ENCODE data around the gene HOXA3. TPM values are rescaled to one million over a fixed set of nuclear protein-coding genes. Genes with fewer than 3 reads are reported as not detected.
A peak's percentile ranks its signal among the peaks of the same experiment; 100 is the strongest.

Gene HOXA3
- total RNA-seq, 4 donors from 2014 or later, result 5.5 to 19.9 (median 6.2) TPM

DNA sequence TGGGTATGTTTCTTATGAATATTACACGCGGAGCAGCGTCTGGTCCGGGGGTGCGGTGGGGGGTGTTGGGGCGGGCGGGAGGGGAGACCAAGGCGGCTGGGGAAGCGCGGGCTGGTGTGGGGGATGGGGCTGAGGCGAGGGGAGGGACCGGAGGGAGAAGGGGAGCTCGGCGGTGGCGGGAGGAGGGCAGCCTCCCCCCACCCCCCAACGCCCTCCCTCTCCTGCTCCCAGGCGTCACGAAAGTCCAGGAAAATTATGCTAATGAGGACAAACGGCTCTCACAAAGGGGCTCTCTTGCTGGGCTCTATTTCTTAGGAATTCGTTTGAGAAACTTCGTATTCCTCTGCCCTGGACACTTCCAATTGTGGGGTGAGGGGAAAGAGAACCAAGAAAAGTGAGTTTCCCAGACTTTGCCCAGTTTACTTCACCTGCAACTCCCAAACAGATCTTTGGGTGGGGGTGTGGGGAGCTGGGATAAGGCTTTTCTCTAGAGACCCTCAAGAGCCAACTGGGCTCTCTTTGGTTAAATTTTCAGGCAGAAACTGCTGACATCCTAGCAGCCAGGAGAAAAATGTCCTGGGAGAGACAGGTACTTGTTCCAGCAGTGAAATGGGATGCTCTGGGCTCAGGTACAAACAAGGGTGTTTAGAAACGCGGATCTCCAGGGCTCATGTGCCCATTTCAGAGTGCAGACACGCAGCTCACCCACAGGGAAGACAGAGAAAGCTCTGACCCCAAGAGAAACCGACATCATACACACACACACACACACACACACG lies 38.2 kb downstream of the HOXA3 start:
- peak in 1 of 2 donors; percentile 54 for DNase-seq (ENCODE audit: low spot score in 2 of 2)
- Histone ChIP-seq H3K4me1 (peaks cover 45% of the 10 kb centered on the region), H3K4me3 (peak overlapping the region; percentile 58), H3K27me3 (no peaks in the 10 kb centered on the region), H3K36me3 (peaks cover 8% of the 10 kb centered on the region), H3K9me3 (no peaks in the 10 kb centered on the region), H3K27ac (peak overlapping the region; percentile 86)
- 31% methylated on average over 21 of the region's 26 CpGs for WGBS
- TF ChIP-seq, protein P1, sequence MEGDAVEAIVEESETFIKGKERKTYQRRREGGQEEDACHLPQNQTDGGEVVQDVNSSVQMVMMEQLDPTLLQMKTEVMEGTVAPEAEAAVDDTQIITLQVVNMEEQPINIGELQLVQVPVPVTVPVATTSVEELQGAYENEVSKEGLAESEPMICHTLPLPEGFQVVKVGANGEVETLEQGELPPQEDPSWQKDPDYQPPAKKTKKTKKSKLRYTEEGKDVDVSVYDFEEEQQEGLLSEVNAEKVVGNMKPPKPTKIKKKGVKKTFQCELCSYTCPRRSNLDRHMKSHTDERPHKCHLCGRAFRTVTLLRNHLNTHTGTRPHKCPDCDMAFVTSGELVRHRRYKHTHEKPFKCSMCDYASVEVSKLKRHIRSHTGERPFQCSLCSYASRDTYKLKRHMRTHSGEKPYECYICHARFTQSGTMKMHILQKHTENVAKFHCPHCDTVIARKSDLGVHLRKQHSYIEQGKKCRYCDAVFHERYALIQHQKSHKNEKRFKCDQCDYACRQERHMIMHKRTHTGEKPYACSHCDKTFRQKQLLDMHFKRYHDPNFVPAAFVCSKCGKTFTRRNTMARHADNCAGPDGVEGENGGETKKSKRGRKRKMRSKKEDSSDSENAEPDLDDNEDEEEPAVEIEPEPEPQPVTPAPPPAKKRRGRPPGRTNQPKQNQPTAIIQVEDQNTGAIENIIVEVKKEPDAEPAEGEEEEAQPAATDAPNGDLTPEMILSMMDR (IDR thresholded peaks at IDR 0.05), result no peak
- TF ChIP-seq EP300 (IDR thresholded peaks at IDR 0.05) (no peak), POLR2AphosphoS5 (IDR thresholded peaks at IDR 0.05) (no peak), POLR2A (IDR thresholded peaks at IDR 0.05) (no peak)

DNA sequence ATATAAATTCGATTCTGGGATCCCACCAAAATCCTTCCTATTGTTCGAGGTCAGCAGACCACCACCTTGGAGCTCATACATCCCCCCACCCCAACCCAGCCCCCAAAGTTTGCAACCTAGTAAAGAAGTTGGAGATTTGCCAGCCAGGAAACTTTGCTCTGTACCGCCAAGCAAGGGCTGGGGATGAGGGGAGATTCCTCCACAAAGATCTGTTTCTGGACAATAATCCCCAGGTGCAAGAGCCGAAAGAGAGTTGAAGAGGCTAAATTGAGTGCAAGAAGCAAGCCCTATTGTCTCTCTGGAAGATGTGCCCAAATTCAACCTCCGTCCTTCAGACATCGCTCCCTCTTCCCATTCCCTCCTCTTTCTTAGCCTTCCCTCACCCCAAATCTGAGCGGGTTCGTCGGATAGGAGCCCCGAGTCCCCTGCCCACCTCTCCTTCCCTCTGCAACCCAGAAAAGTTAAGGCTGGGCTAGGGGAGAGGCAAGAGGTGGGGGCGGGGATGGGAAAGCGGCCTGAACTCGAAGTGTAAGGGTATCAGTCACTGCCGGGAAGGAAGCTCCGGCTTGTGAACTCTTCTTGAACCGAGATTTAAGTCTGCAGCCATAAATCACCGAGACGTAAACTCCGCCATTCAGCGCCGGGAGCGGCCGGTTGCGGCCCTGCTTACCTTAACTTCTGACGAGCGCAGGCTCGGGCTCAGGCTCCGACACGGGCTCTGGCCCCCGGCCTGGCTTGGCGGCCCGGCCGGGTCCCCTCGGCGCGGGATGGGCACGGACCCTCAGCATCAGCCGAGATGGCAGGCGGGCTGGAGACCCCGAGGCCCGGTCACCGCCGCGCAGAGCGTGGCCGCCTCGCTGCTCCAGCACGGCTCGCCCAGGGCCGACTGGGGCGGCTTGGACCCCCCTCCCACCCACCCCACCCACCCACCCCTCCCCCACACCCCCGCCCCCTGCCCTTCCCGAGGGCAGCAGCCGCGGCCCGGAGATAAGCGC lies 39.1 kb downstream of the HOXA3 start:
- TF ChIP-seq, protein P1 (IDR thresholded peaks at IDR 0.05), result no peak
- TF ChIP-seq EP300 (IDR thresholded peaks at IDR 0.05), result no peak
- no peak for TF ChIP-seq POLR2AphosphoS5 (IDR thresholded peaks at IDR 0.05)
- TF ChIP-seq POLR2A (IDR thresholded peaks at IDR 0.05), result no peak
- peak in 1 of 2 donors; percentile 60 for DNase-seq (ENCODE audit: low spot score in 2 of 2)

DNA sequence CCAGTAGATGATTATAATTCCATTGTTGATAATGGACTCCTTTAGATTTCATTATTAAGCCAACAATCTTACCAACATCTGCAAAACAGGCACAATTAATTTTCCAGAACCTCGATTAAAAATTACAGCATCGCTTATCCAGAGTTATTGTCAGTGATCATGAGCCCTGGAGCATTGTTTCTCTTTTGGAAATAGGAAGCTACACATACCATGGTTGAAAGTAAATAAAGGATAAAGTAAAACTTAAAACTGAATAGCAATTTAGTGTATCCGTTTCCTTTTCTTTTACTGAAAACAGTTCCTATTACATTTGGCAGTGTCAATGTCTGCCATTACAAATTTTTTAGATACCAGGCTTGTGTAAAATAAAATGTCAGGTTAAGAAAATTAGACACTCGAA lies 40.0 kb downstream of the HOXA3 start:
- TF ChIP-seq, protein P1 (IDR thresholded peaks at IDR 0.05), result no peak
- no peak for TF ChIP-seq POLR2A (IDR thresholded peaks at IDR 0.05)
- no peak for TF ChIP-seq EP300 (IDR thresholded peaks at IDR 0.05)
- TF ChIP-seq POLR2AphosphoS5 (IDR thresholded peaks at IDR 0.05), result no peak
- Histone ChIP-seq H3K27ac (no peak overlapping the region), H3K4me3 (no peak overlapping the region), H3K36me3 (peaks cover 12% of the 10 kb centered on the region), H3K27me3 (no peaks in the 10 kb centered on the region), H3K9me3 (no peaks in the 10 kb centered on the region), H3K4me1 (peaks cover 45% of the 10 kb centered on the region)
- no peak for DNase-seq (ENCODE audit: low spot score in 2 of 2)
- WGBS, result 47% methylated on average over 4 of the region's 4 CpGs

More for the DNA sequence above, 39.1 kb downstream of the HOXA3 start:
- peaks cover 45% of the 10 kb centered on the region for H3K4me1 ChIP-seq
- no peaks in the 10 kb centered on the region for H3K27me3 ChIP-seq
- H3K9me3 ChIP-seq, result no peaks in the 10 kb centered on the region
- peak overlapping the region; percentile 86 for H3K27ac ChIP-seq
- H3K4me3 ChIP-seq, result peak overlapping the region; percentile 58
- peaks cover 8% of the 10 kb centered on the region for H3K36me3 ChIP-seq
- 38% methylated on average over 24 of the region's 57 CpGs for WGBS

DNA sequence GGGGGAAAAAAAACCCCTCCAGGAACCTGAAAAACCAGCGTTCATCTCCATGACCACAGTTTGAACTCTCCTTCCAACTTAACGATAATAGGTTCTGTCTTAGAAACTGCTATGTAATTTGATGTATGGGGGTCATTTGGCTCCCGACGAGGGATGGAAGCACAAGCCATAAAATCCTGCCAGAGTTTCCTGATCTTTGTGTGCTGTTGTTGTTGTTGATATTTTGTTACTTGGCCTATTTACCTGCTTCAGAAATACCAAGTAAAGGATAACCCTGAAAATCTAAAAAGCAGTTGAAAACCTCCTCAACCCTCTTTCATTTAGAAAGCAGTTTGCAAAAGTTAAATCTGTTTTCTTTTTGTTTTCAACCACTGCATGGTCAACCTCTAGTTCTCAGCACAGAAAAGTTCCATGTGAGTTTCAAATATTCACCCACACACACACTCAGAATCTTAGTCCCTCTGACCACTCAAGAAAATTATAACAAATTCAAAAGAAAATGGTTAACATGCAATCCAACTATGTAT lies 40.6 kb downstream of the HOXA3 start:
- no peak overlapping the region for H3K4me3 ChIP-seq
- WGBS, result 50% methylated on average over 4 of the region's 4 CpGs
- no peak for DNase-seq (ENCODE audit: low spot score in 2 of 2)
- peak overlapping the region; percentile 73 for H3K27ac ChIP-seq
- H3K4me1 ChIP-seq, result peaks cover 45% of the 10 kb centered on the region
- peaks cover 12% of the 10 kb centered on the region for H3K36me3 ChIP-seq
- no peaks in the 10 kb centered on the region for H3K27me3 ChIP-seq
- TF ChIP-seq POLR2AphosphoS5 (IDR thresholded peaks at IDR 0.05), result no peak
- no peak for TF ChIP-seq EP300 (IDR thresholded peaks at IDR 0.05)
- TF ChIP-seq POLR2A (IDR thresholded peaks at IDR 0.05), result no peak
- TF ChIP-seq, protein P1 (IDR thresholded peaks at IDR 0.05), result no peak
- H3K9me3 ChIP-seq, result no peaks in the 10 kb centered on the region
